Left ventricle myocardium inferior (tissue), 1 donor: ENCODE data around the gene IFNA14. TPM values are rescaled to one million over a fixed set of nuclear protein-coding genes. Genes with fewer than 3 reads are reported as not detected.
"Not testable (repeated sequence)": the region's sequence is repeated elsewhere in the genome, so short reads cannot be mapped to it uniquely, and the experiment has no call there.

ENCODE experiments used
- DNase-seq: peaks from one replicate; pipeline ENCODE4 v3.0.0-alpha.2; 2020
- H3K27ac ChIP-seq: fragments of 200-600 bp; replicated peaks from 2 replicates; pipeline ENCODE4 v1.8.0; 2021
- H3K27me3 ChIP-seq: fragments of 200-600 bp; 2 replicates; pipeline ENCODE4 v1.8.0; 2021; ENCODE audit warnings: low read depth
- H3K36me3 ChIP-seq: fragments of 200-600 bp; 2 replicates; pipeline ENCODE4 v1.8.0; 2021
- H3K4me1 ChIP-seq: fragments of 200-600 bp; 2 replicates; pipeline ENCODE4 v1.8.0; 2021
- H3K4me3 ChIP-seq: fragments of 200-600 bp; 2 replicates; pipeline ENCODE4 v1.8.0; 2021; ENCODE audit warnings: mild to moderate bottlenecking, moderate library complexity
- H3K9me3 ChIP-seq: fragments of 200-600 bp; replicated peaks from 2 replicates; pipeline ENCODE4 v1.8.0; 2021
- intact Hi-C: fragments of 100-400 bp; cut with micrococcal nuclease; formaldehyde crosslinking; loops from one replicate; pipeline ENCODE4 v1.11.0; 2022
- total RNA-seq: library from RNA; stranded (reverse); fragmentation: NEBNext Ultra II Directional; extraction: Animal tissue kit (Norgen Biotek cat#: 25700); gene quantifications from one replicate; pipeline ENCODE4 v1.2.1, GENCODE V29; 2021
- TF ChIP-seq, protein P1 (sequence below): fragments of 200-600 bp; IDR thresholded peaks from 2 replicates; pipeline ENCODE4 v1.8.0; 2021; ENCODE audit warnings: antibody characterized with exemption, mild to moderate bottlenecking, borderline replicate concordance
- donor health status: DM: no; HTN: yes; CAD: no; lungs with severe emphysema.

IFNA14 gene
- total RNA-seq, 1 donor from 2014 or later: not detected

DNA sequence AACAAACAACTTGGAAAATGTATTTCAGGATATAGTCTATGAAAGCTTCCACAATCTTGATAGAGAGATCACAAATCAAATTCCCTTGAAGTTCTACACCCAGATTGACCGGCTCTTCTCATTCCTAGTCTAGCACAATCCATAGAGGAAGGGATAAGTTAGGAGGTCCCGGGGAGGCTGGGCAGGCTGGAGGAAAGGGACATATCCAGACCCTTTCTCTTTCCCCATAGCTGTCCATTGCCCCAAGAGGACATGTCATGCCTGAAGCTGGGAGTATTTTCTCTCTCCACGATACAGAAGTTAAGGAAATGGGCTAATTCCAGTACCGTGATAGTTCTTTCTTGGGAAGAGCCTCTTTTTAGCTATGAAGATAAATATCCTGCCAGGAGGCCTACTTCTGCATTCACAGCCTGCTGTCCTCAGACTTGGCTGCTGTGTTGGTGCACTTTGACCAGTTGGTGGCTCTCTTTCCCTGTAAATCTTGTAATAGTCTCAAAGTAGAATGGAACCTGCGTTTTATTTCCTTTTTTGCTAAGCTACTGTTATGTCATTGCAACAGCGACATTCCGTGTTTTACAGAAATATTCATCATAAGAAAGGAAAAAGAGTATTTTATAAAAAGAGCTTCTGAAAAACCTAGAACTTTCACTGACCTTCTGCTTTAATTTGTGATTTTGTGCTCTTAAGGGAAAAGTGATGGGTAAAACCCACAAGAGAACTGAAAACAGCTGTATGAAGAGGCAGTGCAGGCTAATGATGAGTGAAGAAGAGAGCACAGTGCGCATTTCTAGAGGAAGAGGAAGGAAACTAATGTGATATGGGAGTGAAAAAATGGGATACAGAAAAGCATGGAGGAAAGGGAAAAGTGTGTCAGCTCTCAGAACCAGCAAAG lies 4.1 kb downstream of the IFNA14 start:
- H3K4me1 ChIP-seq, DNase-seq, H3K4me3 ChIP-seq, H3K36me3 ChIP-seq, H3K9me3 ChIP-seq, H3K27ac ChIP-seq, intact Hi-C loops: not testable (repeated sequence)
- TF ChIP-seq, protein P1, sequence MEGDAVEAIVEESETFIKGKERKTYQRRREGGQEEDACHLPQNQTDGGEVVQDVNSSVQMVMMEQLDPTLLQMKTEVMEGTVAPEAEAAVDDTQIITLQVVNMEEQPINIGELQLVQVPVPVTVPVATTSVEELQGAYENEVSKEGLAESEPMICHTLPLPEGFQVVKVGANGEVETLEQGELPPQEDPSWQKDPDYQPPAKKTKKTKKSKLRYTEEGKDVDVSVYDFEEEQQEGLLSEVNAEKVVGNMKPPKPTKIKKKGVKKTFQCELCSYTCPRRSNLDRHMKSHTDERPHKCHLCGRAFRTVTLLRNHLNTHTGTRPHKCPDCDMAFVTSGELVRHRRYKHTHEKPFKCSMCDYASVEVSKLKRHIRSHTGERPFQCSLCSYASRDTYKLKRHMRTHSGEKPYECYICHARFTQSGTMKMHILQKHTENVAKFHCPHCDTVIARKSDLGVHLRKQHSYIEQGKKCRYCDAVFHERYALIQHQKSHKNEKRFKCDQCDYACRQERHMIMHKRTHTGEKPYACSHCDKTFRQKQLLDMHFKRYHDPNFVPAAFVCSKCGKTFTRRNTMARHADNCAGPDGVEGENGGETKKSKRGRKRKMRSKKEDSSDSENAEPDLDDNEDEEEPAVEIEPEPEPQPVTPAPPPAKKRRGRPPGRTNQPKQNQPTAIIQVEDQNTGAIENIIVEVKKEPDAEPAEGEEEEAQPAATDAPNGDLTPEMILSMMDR: peak; percentile 55
- H3K27me3 ChIP-seq: peaks cover 12% of the 10 kb centered on the region

DNA sequence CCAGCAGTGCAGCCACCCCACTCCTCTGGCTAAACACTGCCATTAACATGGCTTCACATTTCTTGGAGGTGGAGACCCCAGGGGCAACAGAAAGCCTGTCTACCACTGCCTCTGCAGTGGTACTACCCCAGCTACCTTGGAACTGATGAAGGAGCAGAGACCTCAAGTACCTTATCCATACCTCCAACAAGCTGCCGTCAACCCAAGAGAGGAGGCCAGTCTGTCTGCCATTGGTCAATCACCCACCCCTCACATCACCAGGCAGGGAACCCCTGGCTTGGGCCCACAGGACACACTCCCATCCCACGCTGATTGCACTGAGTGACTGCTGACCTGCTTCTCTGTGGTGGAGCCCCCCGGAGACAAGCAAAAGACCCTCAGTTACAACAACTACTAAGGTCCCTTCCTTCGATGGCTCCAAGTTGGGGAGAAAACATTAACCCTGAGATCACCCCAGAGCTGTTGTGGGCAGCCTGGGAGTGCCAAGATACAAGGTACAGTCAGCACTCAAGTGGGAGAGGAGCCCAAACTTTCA lies 5.6 kb downstream of the IFNA14 start:
- no peak for DNase-seq
- TF ChIP-seq, protein P1: no peak
- Histone ChIP-seq H3K9me3 (no peaks in the 10 kb centered on the region), H3K4me1 (no peaks in the 10 kb centered on the region), H3K27ac (no peak overlapping the region), H3K36me3 (no peaks in the 10 kb centered on the region), H3K27me3 (no peaks in the 10 kb centered on the region), H3K4me3 (no peak overlapping the region)
- intact Hi-C loops: no loop called here

DNA sequence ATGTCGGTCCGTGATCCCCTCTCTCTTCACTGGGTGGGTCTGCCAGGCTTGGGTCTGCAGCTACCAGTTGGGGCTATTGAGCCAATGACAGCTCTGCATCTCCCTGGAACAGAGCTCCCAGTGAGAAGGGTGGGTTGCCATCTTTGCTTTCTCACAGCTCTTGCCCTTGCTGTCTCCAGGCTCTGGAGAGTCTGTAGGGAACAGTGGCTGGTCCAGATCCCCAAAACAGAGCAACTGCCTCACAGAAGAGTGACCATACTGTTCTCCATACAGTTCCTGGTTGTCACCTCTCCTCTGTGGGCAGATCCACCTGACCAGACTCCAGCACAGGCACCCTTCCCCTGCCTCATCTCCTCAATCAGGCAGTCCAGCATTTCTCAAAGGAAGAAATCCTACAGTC lies 6.5 kb downstream of the IFNA14 start:
- Histone ChIP-seq H3K4me3 (no peak overlapping the region), H3K27me3 (no peaks in the 10 kb centered on the region), H3K4me1 (no peaks in the 10 kb centered on the region), H3K36me3 (no peaks in the 10 kb centered on the region), H3K9me3 (no peaks in the 10 kb centered on the region), H3K27ac (no peak overlapping the region)
- intact Hi-C loops: no loop called here
- TF ChIP-seq, protein P1: no peak
- DNase-seq: no peak

DNA sequence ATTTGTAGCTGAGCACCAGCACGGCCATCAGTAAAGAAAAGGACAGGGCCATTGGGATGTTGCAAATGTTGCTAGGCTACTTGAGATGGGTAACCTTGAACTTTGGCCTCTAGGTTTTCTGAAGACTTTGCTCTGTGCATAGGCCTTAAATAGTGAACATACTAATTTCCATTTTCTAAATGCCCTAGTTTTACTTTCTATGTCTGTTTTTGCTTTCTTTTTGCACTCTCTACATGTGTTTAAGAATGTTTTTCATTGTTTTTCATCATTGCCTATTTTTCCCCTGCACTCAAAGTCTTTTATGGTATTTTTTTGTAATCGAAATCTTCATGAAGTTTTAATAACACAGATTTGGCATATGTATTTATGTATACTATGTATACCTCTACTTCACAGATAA lies 11.7 kb downstream of the IFNA14 start, which contains the start of gene IFNA17:
IFNA17 (minus strand) TSS at position 101 of the 400 bp plus-strand sequence; CDS start at position 52, 49 bp downstream.
- Histone ChIP-seq H3K36me3 (no peaks in the 10 kb centered on the region), H3K4me3 (no peak within 1 kb of the TSS), H3K27ac (no peak within 1 kb of the TSS), H3K27me3 (no peaks in the 10 kb centered on the region), H3K4me1 (no peaks in the 10 kb centered on the region), H3K9me3 (no peaks in the 10 kb centered on the region)
- no peak for DNase-seq
- TF ChIP-seq, protein P1: no peak
- intact Hi-C loops: no loop called here

DNA sequence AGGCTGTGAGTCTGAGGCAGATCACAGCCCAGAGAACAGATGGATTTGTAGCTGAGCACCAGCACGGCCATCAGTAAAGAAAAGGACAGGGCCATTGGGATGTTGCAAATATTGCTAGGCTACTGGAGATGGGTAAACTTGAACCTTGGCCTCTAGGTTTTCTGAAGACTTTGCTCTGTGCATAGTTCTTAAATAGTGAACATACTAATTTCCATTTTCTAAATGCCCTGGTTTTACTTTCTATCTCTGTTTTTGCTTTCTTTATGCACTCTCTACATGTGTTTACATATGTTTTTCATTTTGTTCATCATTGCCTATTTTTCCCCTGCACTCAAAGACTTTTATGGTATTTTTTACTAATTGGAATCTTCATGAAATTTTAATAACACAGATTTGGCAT lies 22.6 kb downstream of the IFNA14 start, which contains the start of gene IFNA16:
IFNA16 (minus strand) TSS at position 101 of the 400 bp plus-strand sequence; CDS start at position 95, 6 bp downstream.
- intact Hi-C loops, DNase-seq: not testable (repeated sequence)

DNA sequence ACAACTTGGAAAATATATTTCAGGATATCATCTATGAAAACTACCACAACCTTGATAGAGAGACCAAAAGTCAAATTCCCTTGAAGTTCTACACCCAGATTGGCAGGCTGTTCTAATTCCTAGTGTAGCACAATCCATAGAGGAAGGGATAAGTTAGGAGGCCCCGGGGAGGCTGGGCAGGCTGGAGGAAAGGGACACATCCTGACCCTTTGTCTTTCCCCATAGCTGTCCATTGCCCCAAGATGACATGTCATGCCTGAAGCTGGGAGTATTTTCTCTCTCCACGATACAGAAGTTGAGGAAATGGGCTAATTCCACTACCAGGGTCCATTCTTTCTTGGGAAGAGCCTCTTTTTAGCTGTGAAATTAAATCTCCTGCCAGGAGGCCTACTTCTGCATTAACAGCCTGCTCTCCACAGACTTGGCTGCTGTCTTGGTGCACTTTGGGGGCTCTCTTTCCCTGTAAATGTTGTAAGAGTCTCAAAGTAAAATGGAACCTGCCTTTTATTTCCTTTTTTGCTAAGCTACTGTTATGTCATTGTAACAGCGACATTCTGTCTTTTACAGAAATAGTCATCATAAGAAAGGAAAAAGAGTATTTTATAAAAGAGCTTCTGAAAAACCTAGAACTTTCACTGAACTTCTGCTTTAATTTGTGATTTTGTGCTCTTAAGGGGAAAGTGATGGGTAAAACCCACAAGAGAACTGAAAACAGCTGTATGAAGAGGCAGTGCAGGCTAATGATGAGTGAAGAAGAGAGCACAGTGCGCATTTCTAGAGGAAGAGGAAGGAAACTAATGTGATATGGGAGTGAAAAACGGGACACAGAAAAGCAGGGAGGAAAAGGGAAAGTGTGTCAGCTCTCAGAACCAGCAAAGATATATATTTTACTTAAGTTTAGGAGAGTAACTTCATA lies 26.1 kb downstream of the IFNA14 start:
- H3K27me3 ChIP-seq: peaks cover 17% of the 10 kb centered on the region
- H3K4me1 ChIP-seq, H3K9me3 ChIP-seq, H3K27ac ChIP-seq, DNase-seq, H3K4me3 ChIP-seq, intact Hi-C loops, H3K36me3 ChIP-seq: not testable (repeated sequence)

More for the DNA sequence above, 22.6 kb downstream of the IFNA14 start, which contains the start of gene IFNA16:
- not testable (repeated sequence) for H3K4me3 ChIP-seq, H3K27ac ChIP-seq, H3K36me3 ChIP-seq, H3K9me3 ChIP-seq, H3K4me1 ChIP-seq
- H3K27me3 ChIP-seq: peaks cover 17% of the 10 kb centered on the region

DNA sequence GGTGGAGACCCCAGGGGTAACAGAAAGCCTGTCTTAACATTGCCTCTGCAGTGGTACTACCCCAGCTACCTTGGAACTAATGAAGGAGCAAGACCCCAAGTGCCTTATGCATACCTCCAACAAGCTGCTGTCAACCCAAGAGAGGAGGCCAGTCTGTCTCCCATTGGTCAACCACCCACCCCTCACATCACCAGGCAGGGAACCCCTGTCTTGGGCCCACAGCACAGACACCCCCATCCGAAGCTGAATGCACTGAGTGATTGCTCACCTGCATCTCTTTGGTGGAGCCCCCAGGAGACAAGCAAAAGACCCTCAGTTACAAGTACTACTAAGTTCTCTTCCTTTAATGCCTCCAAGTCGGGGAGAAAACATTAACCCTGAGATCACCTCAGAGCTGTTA lies 27.6 kb downstream of the IFNA14 start:
- intact Hi-C loops, H3K4me3 ChIP-seq, H3K4me1 ChIP-seq: not testable (repeated sequence)

DNA sequence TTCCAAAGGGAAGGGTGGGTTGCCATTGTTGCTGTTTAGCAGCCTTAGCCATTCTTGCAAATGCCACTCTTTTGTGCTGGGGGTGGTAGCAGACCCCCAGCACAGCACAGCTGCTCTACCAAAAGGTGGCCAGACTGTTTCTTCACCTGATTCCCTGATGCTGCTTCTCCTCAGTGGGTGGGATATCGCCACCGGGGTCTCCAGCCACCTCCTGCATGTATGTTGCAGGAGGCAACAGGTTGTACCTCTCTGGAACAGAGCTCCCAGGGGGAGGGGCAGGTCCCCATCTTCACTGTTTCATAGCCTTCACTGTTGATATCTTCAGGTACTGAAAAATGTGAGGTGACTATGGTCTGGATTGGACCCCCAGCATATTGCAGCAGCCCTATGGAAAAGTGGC lies 29.0 kb downstream of the IFNA14 start:
- intact Hi-C loops: not testable (repeated sequence)

More for the DNA sequence above, 27.6 kb downstream of the IFNA14 start:
- not testable (repeated sequence) for H3K36me3 ChIP-seq, H3K9me3 ChIP-seq, DNase-seq, H3K27ac ChIP-seq
- peaks cover 11% of the 10 kb centered on the region for H3K27me3 ChIP-seq

More for the DNA sequence above, 29.0 kb downstream of the IFNA14 start:
- H3K36me3 ChIP-seq, H3K27me3 ChIP-seq, DNase-seq, H3K4me1 ChIP-seq, H3K4me3 ChIP-seq, H3K9me3 ChIP-seq, H3K27ac ChIP-seq: not testable (repeated sequence)
